Activated CD8-positive, alpha-beta memory T cell treated with anti-CD3 and anti-CD28 coated beads for 48 hours (primary cell): ENCODE data around the gene PPT2.
A peak's percentile ranks its signal among the peaks of the same experiment; 100 is the strongest.
"Not testable (repeated sequence)": the region's sequence is repeated elsewhere in the genome, so short reads cannot be mapped to it uniquely, and the experiment has no call there.

Source experiments
- DNase-seq, 3 experiments: peaks; one replicate each; pipeline ENCODE4 v3.0.0-alpha.2; 2020; ENCODE audit warnings: low read depth in 2 of 3, low spot score in 2 of 3

Gene PPT2

DNA sequence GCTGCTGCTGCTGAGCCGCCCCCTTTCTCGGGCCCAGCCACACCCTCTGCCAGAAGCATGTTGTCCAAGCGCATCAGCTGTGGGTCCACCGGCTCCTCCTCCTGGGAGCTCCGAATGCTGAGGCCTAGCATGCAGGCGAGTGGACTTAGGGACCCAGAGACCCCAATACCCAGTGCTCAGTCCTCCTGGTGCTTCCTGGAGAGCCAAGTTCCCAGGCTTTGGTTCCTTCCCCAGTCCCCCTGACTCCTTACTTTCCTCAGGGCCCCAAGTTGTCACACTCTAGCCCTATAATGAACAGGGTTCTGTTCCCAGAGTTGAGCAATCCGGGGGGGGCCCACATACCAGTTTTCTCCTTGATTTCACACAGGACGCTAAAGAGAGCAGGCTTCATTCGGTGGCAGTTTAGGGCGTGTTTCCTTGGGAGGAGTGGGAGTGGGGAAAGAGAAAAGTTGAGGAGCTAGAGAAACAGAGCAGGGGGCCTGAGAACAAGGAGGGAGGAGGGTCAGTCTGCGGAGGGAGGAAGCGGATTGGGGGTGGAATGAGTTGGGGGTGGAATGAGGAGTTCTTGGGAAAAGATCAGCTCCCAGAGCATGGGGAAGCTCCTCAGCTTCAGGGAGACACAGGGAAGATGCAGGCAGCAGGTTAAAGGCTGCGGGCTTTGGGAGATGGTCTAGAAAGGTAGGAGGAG is 34.6 kb downstream of the PPT2 start:
- DNase-seq, result no peak

DNA sequence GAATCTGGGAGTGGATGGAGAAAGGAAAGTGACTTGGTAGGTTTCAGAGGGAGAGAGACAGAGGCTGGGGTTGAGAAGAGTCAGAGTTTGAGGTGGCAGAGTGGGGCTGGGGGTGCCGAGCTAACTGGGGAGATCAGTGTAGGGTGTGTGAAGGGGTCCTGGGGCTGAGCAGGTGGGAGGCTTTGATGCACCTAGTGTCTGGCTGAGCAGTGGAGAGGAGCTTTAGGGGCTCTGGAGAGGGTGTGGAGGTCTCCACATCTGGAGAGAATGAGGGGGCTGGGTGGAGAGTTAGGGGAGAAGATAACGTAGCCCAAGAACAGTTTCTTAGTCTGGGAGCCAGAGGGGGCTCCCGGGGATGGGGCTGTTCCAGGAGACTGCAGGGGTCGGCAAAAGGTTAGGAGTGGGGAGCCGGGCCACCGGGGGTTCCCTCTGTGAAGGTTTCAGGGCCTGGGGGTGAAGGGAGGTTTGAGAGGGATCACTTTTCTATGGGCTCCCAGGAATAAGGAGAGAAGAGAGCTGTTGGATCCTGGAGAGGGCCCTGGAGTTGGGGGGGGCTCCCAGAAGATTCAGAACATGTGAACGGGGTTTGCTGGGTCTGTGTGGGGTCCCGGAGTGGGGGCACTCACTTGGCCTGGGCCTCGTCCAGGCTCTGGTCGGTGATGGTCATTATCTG is 35.3 kb downstream of the PPT2 start:
- no peak for DNase-seq

DNA sequence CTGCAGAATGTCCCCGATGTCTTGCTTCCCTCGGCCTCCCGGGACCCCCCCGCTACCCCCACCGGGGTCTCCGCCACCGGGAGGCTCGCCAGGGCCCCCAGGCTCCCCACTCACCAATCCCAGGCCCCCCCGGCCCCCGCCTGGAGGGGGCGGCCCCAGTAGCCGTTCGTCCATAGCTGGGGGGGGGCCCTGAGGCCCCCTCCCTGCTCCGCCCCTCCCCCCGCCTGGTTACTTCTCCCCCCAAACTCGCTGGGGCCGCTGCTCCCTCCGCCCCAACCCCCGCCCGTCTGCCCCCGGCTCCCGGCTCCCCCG is 35.8 kb downstream of the PPT2 start:
- DNase-seq, result no peak

DNA sequence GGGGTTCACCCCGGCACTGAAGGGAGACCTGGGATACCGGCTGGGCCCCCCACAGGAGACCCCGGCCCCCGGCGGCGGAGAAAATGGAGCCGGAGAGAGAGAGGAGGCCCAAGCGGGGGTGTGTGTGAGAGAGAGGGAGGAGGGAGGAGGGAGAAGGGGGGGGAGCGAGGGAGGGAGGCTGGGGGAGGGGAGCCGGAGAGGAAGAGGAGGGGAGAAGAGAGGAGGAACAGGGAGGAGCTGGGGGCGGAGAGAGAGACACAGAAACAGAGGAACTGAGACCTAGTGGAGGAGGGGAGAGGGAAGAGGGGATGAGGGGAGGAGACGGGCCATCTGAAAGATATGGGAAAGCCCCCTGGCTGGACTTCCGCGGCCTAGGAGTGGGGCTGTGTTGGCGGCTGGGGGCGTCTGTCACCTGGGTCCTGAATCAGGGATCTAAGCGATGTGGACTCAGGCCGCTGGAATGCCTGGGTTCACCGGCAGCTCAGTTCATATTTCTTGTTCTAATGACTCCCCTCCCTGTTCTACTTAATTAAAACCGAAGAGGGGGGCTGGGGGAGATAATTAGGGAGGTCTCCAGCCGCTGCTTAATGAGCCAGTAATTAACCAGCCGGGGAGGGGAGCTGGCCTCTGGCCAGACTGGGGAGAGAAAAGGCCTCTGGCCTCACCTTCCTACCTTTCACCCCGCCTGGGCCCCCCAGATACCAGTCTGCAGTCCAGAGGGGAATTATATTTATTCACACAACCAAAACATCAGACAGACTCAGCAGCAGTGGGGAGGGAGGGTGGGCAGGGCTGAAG is 36.3 kb downstream of the PPT2 start, which contains the start of gene PBX2:
PBX2 (minus strand) TSS at position 149 of the 798 bp plus-strand sequence. CDS start 287 bp downstream, outside the sequence.
- peak in 2 of 3 experiments; percentile 55 for DNase-seq

DNA sequence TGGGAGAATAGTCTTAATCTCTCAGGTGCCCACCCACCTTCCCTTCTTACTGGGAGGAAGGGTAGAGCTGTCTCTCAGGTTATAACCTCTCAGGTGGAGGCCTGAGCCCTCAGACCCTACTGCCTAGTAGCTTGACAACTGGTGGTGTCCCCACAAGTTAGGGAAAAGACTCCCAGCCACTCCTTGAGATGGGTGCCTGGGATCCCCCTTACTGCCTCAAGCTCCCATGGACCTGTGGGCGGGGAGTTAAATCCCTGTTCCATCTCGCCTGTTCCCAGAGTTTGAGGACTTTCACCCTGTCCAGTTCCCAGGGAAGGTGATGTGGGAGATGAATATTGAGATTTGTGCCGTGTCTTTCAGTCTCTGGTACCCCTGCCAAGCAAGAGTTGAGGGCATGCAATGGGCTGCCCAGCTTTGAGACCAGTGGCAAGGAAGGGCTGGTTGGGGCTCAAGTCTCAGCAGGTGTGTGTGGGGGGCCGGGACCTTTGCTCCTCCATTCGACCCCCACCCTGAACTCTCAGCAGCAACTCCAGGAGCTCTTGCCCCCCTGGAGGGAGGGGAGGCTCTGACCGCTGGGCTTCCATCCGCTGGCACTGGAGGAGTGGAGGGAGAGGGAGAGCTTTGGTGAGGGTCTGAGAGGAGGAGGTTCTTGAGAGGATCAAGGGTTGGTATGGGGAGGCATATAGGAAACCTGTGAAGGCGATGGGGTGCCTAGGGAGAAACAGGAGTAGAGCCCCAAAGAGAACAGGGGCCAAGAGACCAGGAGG is 37.2 kb downstream of the PPT2 start:
- DNase-seq, result no peak

DNA sequence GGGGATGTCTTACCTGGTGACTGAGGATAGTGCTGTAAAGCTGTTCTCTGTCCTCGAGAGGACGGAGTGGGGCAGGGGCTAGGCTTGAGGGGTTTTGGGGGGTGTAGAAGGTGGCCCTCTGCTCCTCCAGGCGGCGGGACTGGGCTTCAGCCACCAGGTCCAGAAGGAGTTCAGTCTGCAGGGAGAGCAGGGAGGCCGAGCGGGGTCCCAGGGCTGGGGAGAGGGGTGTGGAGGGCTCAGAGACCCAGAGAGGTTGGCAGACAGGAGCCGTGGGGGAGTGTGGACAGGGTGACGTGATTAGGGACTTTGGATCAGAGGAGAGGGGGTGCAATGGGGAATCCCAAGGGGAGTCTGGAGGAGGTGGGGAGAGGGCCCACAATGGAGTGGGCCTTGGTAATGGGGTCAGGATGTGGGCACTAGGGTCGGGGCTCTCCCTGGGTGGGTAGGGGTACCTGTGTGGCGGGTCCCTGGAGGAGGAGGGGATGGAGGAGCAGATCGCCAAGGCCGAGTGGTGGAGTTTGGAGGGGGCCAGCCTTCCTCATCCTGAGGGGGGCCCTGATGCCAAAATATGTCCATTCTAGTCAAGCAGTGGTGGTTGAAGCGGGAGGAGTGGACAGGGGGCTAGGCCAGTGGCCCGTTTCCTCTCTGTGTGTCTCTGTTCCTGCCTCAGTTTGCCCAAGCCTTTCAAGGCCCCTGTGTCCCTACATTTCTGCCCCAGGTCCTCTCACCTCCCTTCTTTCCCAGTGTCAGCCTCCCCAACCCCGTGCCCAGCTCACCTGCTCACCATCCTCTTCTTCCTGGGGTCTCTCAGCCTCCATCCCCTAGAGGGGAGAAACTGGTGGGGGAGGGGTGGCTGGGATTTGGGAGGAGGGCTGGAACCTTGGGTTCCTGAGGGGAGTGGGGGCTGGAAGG is 38.0 kb downstream of the PPT2 start:
- DNase-seq, result no peak

DNA sequence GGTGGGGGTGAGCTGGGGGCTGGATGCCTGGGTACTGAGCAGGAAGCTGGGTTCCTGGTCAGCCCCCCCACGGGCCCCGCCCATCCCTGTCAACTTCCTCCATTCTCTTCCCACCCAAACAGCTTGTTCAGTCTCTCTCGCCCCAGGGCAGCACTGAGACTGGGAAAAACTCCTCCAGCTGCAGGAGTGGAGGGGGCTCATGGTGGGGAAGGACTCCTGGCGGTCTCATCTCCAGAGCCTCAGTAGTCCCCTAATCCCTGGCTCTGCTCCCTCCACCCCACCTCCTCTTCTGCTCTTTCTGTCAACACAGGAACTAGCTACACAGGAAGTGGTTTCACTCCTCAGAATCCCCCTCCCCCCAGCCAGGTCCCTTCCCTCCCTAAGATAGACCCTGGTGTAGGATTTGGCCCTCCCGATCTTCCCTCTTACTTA is 38.7 kb downstream of the PPT2 start, which contains the start of gene GPSM3:
GPSM3 (minus strand) TSS at position 36 of the 432 bp plus-strand sequence. CDS start 130 bp downstream, outside the sequence.
- no peak for DNase-seq

DNA sequence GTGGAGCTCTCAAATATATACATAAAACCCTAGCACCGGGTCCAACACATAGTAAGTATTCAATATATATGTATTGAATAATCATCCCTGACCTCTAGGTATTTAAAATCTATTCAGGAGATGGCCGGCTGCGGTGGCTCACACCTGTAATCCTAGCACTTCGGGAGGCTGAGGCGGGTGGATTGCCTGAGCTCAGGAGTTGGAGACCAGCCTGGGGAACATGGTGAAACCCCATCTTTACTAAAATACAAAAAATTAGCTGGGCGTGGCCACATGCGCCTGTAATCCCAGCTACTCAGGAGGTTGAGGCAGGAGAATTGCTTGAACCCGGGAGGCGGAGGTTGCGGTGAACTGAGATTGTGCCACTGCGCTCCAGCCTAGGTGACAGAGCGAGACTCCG is 39.2 kb downstream of the PPT2 start:
- not testable (repeated sequence) for DNase-seq

DNA sequence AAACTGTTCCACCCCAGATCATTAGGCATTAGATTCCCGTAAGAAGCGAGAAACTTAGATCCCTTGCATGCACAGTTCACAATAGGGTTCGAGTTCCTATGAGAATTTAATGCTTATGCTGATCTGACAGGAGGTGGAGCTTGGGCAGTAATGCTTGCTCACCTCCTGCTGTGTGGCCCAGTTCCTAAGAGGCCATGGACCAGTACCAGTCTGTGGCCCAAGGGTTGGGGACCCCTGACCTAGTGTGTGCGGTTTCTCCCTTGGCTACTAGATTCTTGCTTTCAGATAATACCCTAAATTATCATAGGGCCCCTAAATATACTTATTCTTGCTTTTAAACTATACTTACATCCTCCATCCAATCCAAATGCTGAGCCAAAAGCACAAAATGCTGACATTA is 40.4 kb downstream of the PPT2 start:
- no peak for DNase-seq

DNA sequence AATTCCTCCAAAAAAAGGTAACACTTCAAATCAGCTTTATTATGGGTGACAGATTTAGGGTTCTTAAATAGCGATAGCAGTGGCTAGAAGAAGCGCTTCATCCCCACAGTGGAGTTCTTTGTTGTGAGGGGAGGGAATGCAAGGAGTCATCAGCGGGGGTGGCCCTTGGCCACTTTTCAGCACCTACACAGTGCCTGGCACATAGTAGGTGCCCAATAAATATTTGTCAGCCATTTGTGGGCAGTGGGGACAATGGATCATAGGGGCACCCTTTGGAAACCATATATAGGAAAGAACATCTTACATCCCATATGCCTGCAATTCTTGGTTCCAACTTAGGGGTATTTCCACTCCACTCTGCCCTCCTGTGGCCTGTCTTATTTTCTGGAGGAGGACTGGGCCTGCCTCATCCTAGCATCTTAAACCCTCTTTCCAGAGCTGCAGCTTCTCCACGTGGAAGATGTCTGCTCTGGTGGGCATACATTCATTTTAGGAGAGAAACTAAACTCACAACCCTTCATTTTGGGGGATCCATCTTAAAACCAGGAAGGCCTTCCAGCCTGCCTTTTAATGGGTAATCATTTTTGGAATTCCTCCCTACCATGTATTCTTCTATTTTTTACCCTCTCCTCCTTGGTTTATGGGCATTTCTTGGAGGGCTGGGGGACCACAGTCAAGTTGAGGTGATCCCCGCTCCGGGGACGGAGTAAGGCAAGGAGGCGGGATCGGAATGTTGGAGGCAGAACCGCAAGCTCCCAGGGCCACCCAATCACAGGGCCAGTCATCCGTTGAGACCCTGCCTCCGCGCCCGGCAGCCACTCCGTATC is 41.1 kb downstream of the PPT2 start:
- no peak for DNase-seq

DNA sequence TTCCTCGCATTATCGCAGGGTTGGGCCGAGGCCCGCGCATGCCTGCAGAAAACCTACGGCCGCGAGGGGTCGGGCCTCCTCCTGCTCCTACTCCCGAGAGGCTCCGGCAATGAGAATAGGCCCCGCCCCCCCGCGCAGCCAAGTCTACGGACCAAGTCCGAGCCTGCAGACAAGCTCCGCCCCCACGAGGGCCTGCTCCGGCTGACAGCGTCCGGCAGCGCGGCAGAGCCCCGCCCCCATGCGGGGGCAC is 41.6 kb downstream of the PPT2 start:
- DNase-seq, result peak; percentile 99 to 100 (median 100)

DNA sequence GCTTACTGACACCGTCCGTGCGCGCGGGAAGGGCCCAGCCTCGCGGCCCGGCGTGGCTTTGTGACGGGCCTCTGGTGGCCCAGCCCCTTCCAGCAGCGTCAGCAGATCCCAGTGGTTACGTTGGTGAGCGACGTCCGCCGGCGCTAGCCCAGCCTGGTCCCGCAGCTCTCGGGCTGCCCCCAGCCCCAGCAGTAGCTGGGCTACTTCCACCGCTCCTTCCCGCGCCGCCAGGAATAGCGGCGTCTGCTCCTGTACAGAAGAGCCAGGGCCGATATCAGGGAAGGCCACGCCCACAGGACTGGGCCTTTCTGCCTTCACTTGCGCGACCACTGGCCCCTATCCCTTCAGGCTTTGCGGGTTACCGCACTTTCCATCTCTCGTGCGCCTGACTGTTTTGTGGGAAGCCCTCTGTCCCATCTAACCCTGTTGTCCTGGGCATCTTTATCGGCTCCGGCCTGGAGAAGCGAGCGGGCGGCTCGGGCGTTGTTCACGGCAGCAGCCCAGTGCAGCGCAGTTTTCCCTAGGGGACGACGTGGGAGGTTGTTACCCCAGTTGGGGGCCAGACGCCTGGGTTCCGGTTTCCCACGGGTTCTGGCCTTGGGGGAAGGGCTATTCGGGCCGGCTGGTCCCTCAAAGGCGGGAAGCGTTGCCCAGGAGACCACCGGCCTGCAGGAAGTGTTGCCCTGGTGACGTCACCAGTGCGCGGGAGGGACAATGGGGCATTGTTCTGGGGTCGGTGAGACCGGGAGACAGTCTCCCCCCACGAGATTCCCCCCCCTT is 42.2 kb downstream of the PPT2 start:
- peak in 2 of 3 experiments; percentile 52 to 53 for DNase-seq

DNA sequence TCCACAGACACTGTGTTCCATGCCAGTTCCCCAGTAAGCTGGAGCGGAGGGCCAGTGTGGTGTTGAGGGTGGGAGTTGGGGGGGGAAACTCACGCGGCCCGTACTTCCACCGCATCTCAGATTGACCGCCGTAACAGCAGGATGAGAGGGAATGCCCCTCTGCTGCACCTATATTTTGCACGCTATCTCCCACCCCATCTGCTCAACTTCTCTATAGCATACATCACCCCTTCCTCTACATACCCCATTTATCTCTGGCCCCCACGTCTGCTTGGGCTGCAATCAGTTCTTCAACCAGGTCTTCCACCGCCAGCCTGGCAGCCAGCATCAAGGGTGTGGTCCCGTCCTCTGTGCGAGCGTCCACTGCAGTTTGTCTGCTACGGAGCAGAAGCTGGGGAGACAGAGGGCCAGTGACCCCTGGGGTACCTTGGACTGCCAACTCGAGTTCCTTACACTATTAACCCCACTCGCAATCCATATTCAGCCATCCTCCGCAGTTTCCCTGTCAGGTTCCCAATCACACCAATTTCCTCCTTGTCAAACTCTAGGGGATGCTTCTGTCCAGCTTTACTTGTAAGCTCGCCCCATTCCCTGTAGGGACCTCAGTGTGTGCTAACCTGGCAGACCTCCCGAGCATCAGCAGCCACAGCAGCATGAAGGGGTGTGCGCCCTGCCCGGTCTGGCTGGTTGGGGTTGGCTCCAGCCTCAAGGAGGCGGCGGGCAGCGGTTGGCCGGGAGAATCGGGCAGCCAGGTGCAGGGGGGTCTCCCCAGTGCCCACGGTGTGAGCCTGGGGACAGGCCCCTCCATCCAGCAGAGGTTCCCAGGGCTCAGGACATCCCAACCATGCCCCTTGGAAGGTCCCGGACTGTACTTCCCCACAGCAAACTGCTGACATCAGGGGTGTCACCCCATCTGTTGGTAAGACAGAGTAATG is 43.0 kb downstream of the PPT2 start:
- DNase-seq, result no peak

DNA sequence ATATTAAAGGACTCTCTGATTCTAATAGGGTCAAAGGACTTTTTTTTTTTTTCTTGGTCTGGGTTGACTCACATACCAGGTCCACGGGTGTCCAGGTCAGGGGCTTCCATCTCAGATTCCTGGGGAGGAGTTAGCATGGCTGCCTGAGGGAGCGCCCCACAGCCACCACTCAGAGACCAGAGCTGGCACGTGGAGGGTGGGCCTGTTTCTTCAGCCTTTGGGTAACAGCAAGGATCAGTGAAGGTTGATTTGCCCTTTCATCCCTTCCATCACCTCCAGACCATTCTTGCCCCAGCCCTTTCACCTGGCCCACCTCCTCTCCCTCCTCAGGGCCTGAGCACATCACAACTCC is 44.4 kb downstream of the PPT2 start:
- no peak for DNase-seq

DNA sequence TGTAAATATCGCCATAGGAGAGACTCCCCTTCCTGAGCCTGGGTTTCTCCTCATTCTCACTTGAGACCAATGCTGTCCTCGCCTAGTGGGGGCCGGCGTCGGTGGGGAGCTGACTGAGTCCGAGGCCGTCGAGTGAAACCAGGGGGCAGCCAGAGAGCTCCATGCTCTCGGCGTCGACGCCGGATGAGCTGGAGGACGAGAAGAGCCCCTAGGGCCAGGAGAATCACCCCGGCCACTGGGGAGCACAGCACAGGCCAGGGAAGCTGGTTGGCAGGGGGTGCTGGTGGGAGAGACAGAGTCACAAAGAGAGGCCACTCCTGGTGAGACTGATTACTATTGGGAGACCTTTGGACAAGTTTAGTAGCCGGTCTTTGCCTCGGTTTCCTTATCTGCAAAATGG is 44.9 kb downstream of the PPT2 start:
- DNase-seq, result no peak

DNA sequence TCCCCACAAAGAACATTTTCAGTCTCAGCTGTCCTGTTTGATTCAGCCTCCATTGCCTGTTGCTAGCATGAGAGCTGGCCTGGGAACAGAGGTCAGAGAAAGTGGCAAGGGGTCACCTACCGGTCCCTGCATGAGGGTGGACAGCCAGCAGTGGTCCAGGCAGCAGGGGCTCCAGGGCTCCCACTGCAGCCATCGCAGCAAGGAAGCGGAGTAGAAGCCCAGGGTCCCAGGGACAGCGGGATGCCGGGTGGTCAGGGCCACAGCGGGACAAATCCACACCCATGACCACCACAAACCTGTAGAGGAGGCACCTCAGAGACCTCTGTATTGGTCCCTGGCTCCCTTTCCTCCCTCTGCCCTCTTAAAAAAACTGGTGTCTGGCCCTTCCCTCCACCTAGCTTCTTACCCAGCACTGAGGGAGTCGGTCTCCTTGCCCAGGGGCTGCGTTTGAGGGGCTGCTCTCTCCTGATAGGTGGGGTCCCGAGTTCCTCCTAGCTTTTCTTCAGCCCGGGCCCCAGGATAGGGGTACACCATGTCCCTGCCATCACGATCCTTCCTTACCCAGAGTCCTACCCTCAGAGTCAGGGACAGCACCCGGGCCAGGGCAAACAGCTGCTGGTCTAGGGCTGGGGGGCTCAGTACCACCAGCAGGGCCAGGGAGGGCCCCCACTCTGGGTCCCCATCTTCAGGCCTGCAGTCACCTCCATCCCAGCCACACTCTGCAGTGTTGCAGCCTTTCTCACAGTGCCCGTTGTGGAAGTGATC is 47.0 kb downstream of the PPT2 start:
- DNase-seq, result no peak

DNA sequence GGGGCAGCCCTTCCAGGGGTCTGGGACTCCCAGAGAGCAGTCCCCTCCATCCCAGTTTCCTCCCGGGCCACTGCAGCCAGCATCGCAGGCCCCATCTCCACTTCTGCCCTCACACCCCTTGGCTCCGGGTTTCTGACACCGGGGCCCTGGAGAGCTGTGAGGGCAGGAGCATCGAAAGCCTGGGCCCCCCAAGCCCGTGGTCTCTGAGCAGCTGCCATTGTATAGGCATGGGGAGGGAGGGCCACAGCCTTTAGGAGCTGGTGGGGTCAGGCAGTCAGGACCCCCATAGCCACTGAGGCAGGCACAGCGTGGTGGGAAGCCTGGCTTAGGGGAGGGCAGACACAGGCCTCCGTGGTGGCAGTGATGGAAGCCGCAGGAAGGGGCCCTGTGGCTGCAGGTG is 48.2 kb downstream of the PPT2 start:
- DNase-seq, result no peak
